ENCODE data around the gene BFSP1.

DNA sequence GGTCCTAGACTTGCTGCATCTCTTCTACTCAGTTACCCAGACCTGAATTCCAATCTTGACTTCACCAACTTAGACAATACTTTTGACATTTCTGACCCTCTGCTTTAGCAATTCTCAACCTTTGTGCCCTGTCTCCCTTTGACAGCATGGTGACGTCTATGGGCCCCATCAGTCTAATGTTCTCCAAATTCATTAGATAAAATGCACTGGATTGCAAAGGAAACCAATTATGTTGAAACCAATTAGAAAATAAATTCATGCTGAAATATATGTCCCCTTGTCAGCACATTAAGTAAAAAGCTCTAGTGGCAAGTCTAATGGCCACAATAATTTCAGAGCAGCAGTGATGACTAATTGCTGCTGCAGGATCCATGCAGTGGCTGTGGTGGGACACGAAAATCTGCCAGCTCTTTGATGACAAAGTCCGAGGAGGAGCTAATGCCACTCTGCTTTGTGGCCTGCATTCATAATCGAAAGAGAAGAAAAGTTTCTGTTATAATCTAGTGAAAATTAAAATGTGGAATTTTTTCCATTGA is 64.0 kb downstream of the BFSP1 start:
- TF ChIP-seq CTCF (IDR thresholded peaks at IDR 0.05) (no peak), POLR2A (IDR thresholded peaks at IDR 0.05) (no peak)
